GM21529 (cell line): ENCODE data around the gene CNKSR1.

Experiments
- ATAC-seq: cut with Tn5 transposase; IDR thresholded peaks from one replicate; pipeline ENCODE4 v1.9.1; 2021; ENCODE audit not compliant: unreplicated experiment

Gene CNKSR1

GRCh38 chr1:26182383-26182696, 5.0 kb downstream of the CNKSR1 start:
- ATAC-seq, result no peak

- ATAC-seq, result no peak
Observed at GRCh38 chr1:26184086-26184485, 6.8 kb downstream of the CNKSR1 start.

- no peak for ATAC-seq
Observed at GRCh38 chr1:26184883-26185282, 7.6 kb downstream of the CNKSR1 start.

- no peak for ATAC-seq
Observed at GRCh38 chr1:26187882-26188281, 10.6 kb downstream of the CNKSR1 start.

- ATAC-seq, result no peak
Observed at GRCh38 chr1:26188477-26188876, 11.2 kb downstream of the CNKSR1 start.

- ATAC-seq, result no peak
Observed at GRCh38 chr1:26189331-26189730, 12.0 kb downstream of the CNKSR1 start.

- ATAC-seq, result no peak
Observed at GRCh38 chr1:26189751-26190275, 12.5 kb downstream of the CNKSR1 start.

- ATAC-seq, result no peak
Observed at GRCh38 chr1:26190373-26190987, 13.2 kb downstream of the CNKSR1 start, which contains the start of gene CATSPER4. TSS of gene CATSPER4 (plus strand) at chr1:26190602. CDS start at chr1:26190628, 26 bp downstream.

GRCh38 chr1:26191739-26192138, 14.4 kb downstream of the CNKSR1 start:
- no peak for ATAC-seq

- ATAC-seq, result no peak
Observed at GRCh38 chr1:26195805-26196204, 18.5 kb downstream of the CNKSR1 start.

GRCh38 chr1:26197301-26197700, 20.0 kb downstream of the CNKSR1 start:
- ATAC-seq, result no peak

- no peak for ATAC-seq
Observed at GRCh38 chr1:26197813-26198212, 20.5 kb downstream of the CNKSR1 start.

- no peak for ATAC-seq
Observed at GRCh38 chr1:26200413-26200812, 23.1 kb downstream of the CNKSR1 start.

- no peak for ATAC-seq
Observed at GRCh38 chr1:26203642-26204318, 26.5 kb downstream of the CNKSR1 start.

- no peak for ATAC-seq
Observed at GRCh38 chr1:26210147-26210870, 33.0 kb downstream of the CNKSR1 start.

GRCh38 chr1:26212726-26213125, 35.4 kb downstream of the CNKSR1 start:
- ATAC-seq, result no peak

- ATAC-seq, result no peak
Observed at GRCh38 chr1:26213335-26213905, 36.1 kb downstream of the CNKSR1 start.

- no peak for ATAC-seq
Observed at GRCh38 chr1:26215246-26215645, 38.0 kb downstream of the CNKSR1 start.

GRCh38 chr1:26218906-26219494, 41.7 kb downstream of the CNKSR1 start:
- ATAC-seq, result no peak

GRCh38 chr1:26220199-26220912, 43.1 kb downstream of the CNKSR1 start:
- no peak for ATAC-seq

GRCh38 chr1:26221094-26221493, 43.8 kb downstream of the CNKSR1 start:
- no peak for ATAC-seq
